Small intestine (tissue), 7 donors: ENCODE results near the gene LDB2. TPM values are rescaled to one million over a fixed set of nuclear protein-coding genes. Genes with fewer than 3 reads are reported as not detected.

Experiments
- DNase-seq, 2 donors: peaks; one replicate each; pipeline versions ENCODE4 v3.0.0 to v3.0.0-alpha.2; 2013
- FAIRE-seq: peaks from 2 replicates; lab custom pipeline; 2012; peaks lifted over from hg19 to GRCh38; lab: Jason Lieb, UNC
- H3K27ac ChIP-seq, 3 donors: one replicate each; pipeline ENCODE4 v1.5.1; 2013; ENCODE audit warnings: low read length in 2 of 3, mild to moderate bottlenecking in 2 of 3, control low read depth in 1 of 3, inconsistent platforms in 1 of 3, low read depth in 1 of 3, moderate library complexity in 1 of 3
- H3K27me3 ChIP-seq, 3 donors: one replicate each; pipeline ENCODE4 v1.6.1; 2013; ENCODE audit warnings: low read length in 3 of 3, inconsistent platforms in 1 of 3; ENCODE audit not compliant: control insufficient read depth in 3 of 3, insufficient read depth in 3 of 3
- H3K36me3 ChIP-seq, 3 donors: one replicate each; pipeline ENCODE4 v1.6.1; 2013; ENCODE audit warnings: low read length in 3 of 3, inconsistent platforms in 1 of 3, low read depth in 1 of 3, mild to moderate bottlenecking in 1 of 3, moderate library complexity in 1 of 3; ENCODE audit not compliant: control insufficient read depth in 3 of 3, insufficient read depth in 2 of 3
- H3K4me1 ChIP-seq, 3 donors: one replicate each; pipeline ENCODE4 v1.6.1; 2013; ENCODE audit warnings: low read length in 2 of 3, inconsistent platforms in 1 of 3, low read depth in 1 of 3, mild to moderate bottlenecking in 1 of 3, moderate library complexity in 1 of 3; ENCODE audit not compliant: control insufficient read depth in 3 of 3, insufficient read depth in 2 of 3
- H3K4me3 ChIP-seq, 3 donors: one replicate each; pipeline ENCODE4 v1.5.1; 2013; ENCODE audit warnings: low read length in 3 of 3, control low read depth in 1 of 3, inconsistent platforms in 1 of 3, low read depth in 1 of 3, mild to moderate bottlenecking in 1 of 3, moderate library complexity in 1 of 3
- H3K9me3 ChIP-seq, 2 donors: one replicate each; pipeline ENCODE4 v1.6.1; 2013; ENCODE audit warnings: low read depth in 1 of 2, low read length in 1 of 2; ENCODE audit not compliant: control insufficient read depth in 2 of 2, insufficient read depth in 1 of 2
- WGBS, 3 donors: extraction: QIAGEN DNeasy Blood & Tissue Kit; methylation state at CpG; one replicate each; pipeline ENCODE4 v1.1.7; 2013; 5-methylcytosine and 5-hydroxymethylcytosine counted together
- polyA plus RNA-seq, 4 donors: library from polyadenylated mRNA; stranded (reverse) in 3 of 4; unstranded in 1 of 4; fragments of 200-250 nt in 3 of 4; fragments of 120-200 nt in 1 of 4; gene quantifications; one replicate each; pipeline versions ENCODE4 v1.2.1 to v1.2.3, GENCODE V29; 2013
- donor health status: healthy with polysubstance abuse.
- donor health status: control.
- donor health status: control.
- donor health status: Bipolar disorder and iron deficiency.
- donor health status: healthy.

The LDB2 gene
- polyA plus RNA-seq, 4 donors: 1.1 to 19.2 (median 6.6) TPM

- H3K36me3 ChIP-seq: no peaks in the 10 kb centered on the region
- H3K27ac ChIP-seq: no peak overlapping the region
- 79 to 92% (median 88%) methylated on average over 3 of the region's 3 CpGs for WGBS, 3 donors
- DNase-seq: no peak
- no peak for FAIRE-seq
- no peak overlapping the region for H3K4me3 ChIP-seq
- peaks cover 0 to 11% of the 10 kb centered on the region in 2 donors for H3K9me3 ChIP-seq
- no peaks in the 10 kb centered on the region for H3K4me1 ChIP-seq
- H3K27me3 ChIP-seq: no peaks in the 10 kb centered on the region
Observed at GRCh38 chr4:16496501-16496900, 401.9 kb downstream of the LDB2 start.

GRCh38 chr4:16492872-16493271 lies 405.6 kb downstream of the LDB2 start:
- no peak for DNase-seq
- WGBS, 3 donors: 67 to 80% (median 78%) methylated on average over 4 of the region's 4 CpGs

GRCh38 chr4:16489226-16489625 lies 409.2 kb downstream of the LDB2 start:
- no peak for FAIRE-seq
- DNase-seq: no peak
- H3K36me3 ChIP-seq: no peaks in the 10 kb centered on the region
- no peaks in the 10 kb centered on the region for H3K9me3 ChIP-seq
- H3K27me3 ChIP-seq: no peaks in the 10 kb centered on the region
- H3K27ac ChIP-seq: no peak overlapping the region
- WGBS, 3 donors: 33 to 39% (median 34%) methylated on average over 3 of the region's 3 CpGs
- no peak overlapping the region for H3K4me3 ChIP-seq
- no peaks in the 10 kb centered on the region for H3K4me1 ChIP-seq

More at GRCh38 chr4:16492872-16493271, 405.6 kb downstream of the LDB2 start:
- Histone ChIP-seq H3K4me1 (no peaks in the 10 kb centered on the region), H3K36me3 (no peaks in the 10 kb centered on the region), H3K27me3 (no peaks in the 10 kb centered on the region), H3K4me3 (no peak overlapping the region), H3K9me3 (no peaks in the 10 kb centered on the region), H3K27ac (no peak overlapping the region)
- FAIRE-seq: no peak

- H3K27me3 ChIP-seq: no peaks in the 10 kb centered on the region
- DNase-seq (no peak), FAIRE-seq (no peak)
- H3K4me3 ChIP-seq: no peak overlapping the region
- H3K9me3 ChIP-seq: no peaks in the 10 kb centered on the region
- H3K4me1 ChIP-seq: no peaks in the 10 kb centered on the region
- H3K27ac ChIP-seq: no peak overlapping the region
- 69 to 81% (median 74%) methylated on average over 1 of the region's 1 CpG for whole genome bisulfite sequencing, 3 donors
- H3K36me3 ChIP-seq: no peaks in the 10 kb centered on the region
Observed at GRCh38 chr4:16488084-16488483, 410.4 kb downstream of the LDB2 start.

GRCh38 chr4:16484711-16485110 lies 413.7 kb downstream of the LDB2 start:
- 51 to 60% (median 57%) methylated on average over 4 of the region's 4 CpGs for WGBS, 3 donors
- Histone ChIP-seq H3K27ac (no peak overlapping the region), H3K4me3 (no peak overlapping the region), H3K4me1 (no peaks in the 10 kb centered on the region), H3K36me3 (no peaks in the 10 kb centered on the region), H3K27me3 (no peaks in the 10 kb centered on the region), H3K9me3 (no peaks in the 10 kb centered on the region)
- no peak for FAIRE-seq
- DNase-seq: no peak

GRCh38 chr4:16483540-16483939 lies 414.9 kb downstream of the LDB2 start:
- Histone ChIP-seq H3K4me1 (no peaks in the 10 kb centered on the region), H3K27me3 (no peaks in the 10 kb centered on the region), H3K27ac (no peak overlapping the region), H3K36me3 (no peaks in the 10 kb centered on the region), H3K4me3 (no peak overlapping the region), H3K9me3 (no peaks in the 10 kb centered on the region)
- 74 to 81% (median 77%) methylated on average over 5 of the region's 5 CpGs for WGBS, 3 donors
- DNase-seq: no peak
- FAIRE-seq: no peak

- FAIRE-seq (no peak), DNase-seq (no peak)
- Histone ChIP-seq H3K27ac (no peak overlapping the region), H3K4me1 (no peaks in the 10 kb centered on the region), H3K36me3 (no peaks in the 10 kb centered on the region), H3K4me3 (no peak overlapping the region), H3K27me3 (no peaks in the 10 kb centered on the region), H3K9me3 (peaks cover 0 to 5% of the 10 kb centered on the region in 2 donors)
- 57 to 84% (median 83%) methylated on average over 2 of the region's 2 CpGs for WGBS, 3 donors
Observed at GRCh38 chr4:16480011-16480410, 418.4 kb downstream of the LDB2 start.

GRCh38 chr4:16472537-16472936 lies 425.9 kb downstream of the LDB2 start:
- H3K4me1 ChIP-seq: no peaks in the 10 kb centered on the region
- H3K9me3 ChIP-seq: no peaks in the 10 kb centered on the region
- no peak overlapping the region for H3K4me3 ChIP-seq
- DNase-seq (no peak), FAIRE-seq (no peak)
- no peak overlapping the region for H3K27ac ChIP-seq
- H3K36me3 ChIP-seq: no peaks in the 10 kb centered on the region
- H3K27me3 ChIP-seq: no peaks in the 10 kb centered on the region
- 76 to 85% (median 83%) methylated on average over 1 of the region's 1 CpG for WGBS, 3 donors

GRCh38 chr4:16467061-16467460 lies 431.4 kb downstream of the LDB2 start:
- no peaks in the 10 kb centered on the region for H3K9me3 ChIP-seq
- DNase-seq (no peak), FAIRE-seq (no peak)
- H3K27me3 ChIP-seq: no peaks in the 10 kb centered on the region
- 70 to 80% (median 79%) methylated on average over 2 of the region's 2 CpGs for WGBS, 3 donors
- no peaks in the 10 kb centered on the region for H3K36me3 ChIP-seq
- H3K4me1 ChIP-seq: no peaks in the 10 kb centered on the region
- no peak overlapping the region for H3K4me3 ChIP-seq
- H3K27ac ChIP-seq: no peak overlapping the region
